Stimulated activated CD8-positive, alpha-beta memory T cell treated with anti-CD3 and anti-CD28 coated beads, Interleukin-12 subunit alpha, Interleukin-12 subunit beta, amount 100 ng/mL, for 4 hours (primary cell): ENCODE measurements around the gene PLCL2.

Source experiments
- DNase-seq: peaks from one replicate; pipeline ENCODE4 v3.0.0-alpha.2; 2020; ENCODE audit warnings: low read depth

The PLCL2 gene

GRCh38 chr3:16884748-16885592, at the start of gene PLCL2:
TSS of gene PLCL2 (plus strand) at chr3:16884955. CDS start at chr3:16885040, 85 bp downstream.
- DNase-seq, result peak; percentile 51

- no peak for DNase-seq
Observed at GRCh38 chr3:16836505-16837237, 48.1 kb upstream of the PLCL2 start.

GRCh38 chr3:16837602-16838001, 47.2 kb upstream of the PLCL2 start:
- no peak for DNase-seq

GRCh38 chr3:16838561-16838960, 46.2 kb upstream of the PLCL2 start:
- DNase-seq, result no peak

- DNase-seq, result no peak
Observed at GRCh38 chr3:16839271-16840100, 45.3 kb upstream of the PLCL2 start.

GRCh38 chr3:16840101-16840424, 44.7 kb upstream of the PLCL2 start:
- no peak for DNase-seq

GRCh38 chr3:16841041-16841753, 43.6 kb upstream of the PLCL2 start:
- no peak for DNase-seq

GRCh38 chr3:16841904-16842271, 42.9 kb upstream of the PLCL2 start:
- peak; percentile 22 for DNase-seq

GRCh38 chr3:16842272-16843270, 42.2 kb upstream of the PLCL2 start:
- DNase-seq, result peak; percentile 49

GRCh38 chr3:16844222-16844621, 40.5 kb upstream of the PLCL2 start:
- DNase-seq, result no peak

- DNase-seq, result no peak
Observed at GRCh38 chr3:16844791-16845190, 40.0 kb upstream of the PLCL2 start.

- DNase-seq, result no peak
Observed at GRCh38 chr3:16846373-16847080, 38.2 kb upstream of the PLCL2 start.

- DNase-seq, result no peak
Observed at GRCh38 chr3:16848007-16848406, 36.7 kb upstream of the PLCL2 start.

GRCh38 chr3:16849229-16849628, 35.5 kb upstream of the PLCL2 start:
- peak; percentile 31 for DNase-seq

- DNase-seq, result no peak
Observed at GRCh38 chr3:16849795-16850194, 35.0 kb upstream of the PLCL2 start.

- no peak for DNase-seq
Observed at GRCh38 chr3:16855497-16855896, 29.3 kb upstream of the PLCL2 start.

- no peak for DNase-seq
Observed at GRCh38 chr3:16860234-16860633, 24.5 kb upstream of the PLCL2 start.

GRCh38 chr3:16861432-16861831, 23.3 kb upstream of the PLCL2 start:
- DNase-seq, result no peak

- DNase-seq, result no peak
Observed at GRCh38 chr3:16864610-16865313, 20.0 kb upstream of the PLCL2 start.
